Endothelial cell of umbilical vein (primary cell): Measurements from ENCODE around the gene CPTP.

ENCODE experiments used
- EZH2 ChIP-seq: IDR thresholded peaks from 2 replicates; pipeline ENCODE4 v1.6.1; 2012; ENCODE audit warnings: borderline replicate concordance, low read depth, mild to moderate bottlenecking, moderate library complexity, low read length, inconsistent platforms; ENCODE audit not compliant: severe bottlenecking
- JUN ChIP-seq: IDR thresholded peaks from 2 replicates; pipeline ENCODE4 v1.6.1; 2011; ENCODE audit warnings: borderline replicate concordance, low read depth; ENCODE audit not compliant: insufficient read length, insufficient read depth
- POLR2AphosphoS5 ChIP-seq: IDR thresholded peaks from 2 replicates; pipeline ENCODE4 v1.6.1; 2012; ENCODE audit warnings: low read depth, mild to moderate bottlenecking, control low read depth, low read length, moderate library complexity; ENCODE audit not compliant: insufficient read depth
- TF ChIP-seq, protein P1 (sequence below), 2 donors: IDR thresholded peaks; 1 replicate in 1 of 2; 2 replicates in 1 of 2; pipeline ENCODE4 v1.5.1; 2011; ENCODE audit warnings: low read length in 2 of 2, mild to moderate bottlenecking in 2 of 2, moderate library complexity in 2 of 2, control low read depth in 1 of 2, inconsistent platforms in 1 of 2, low read depth in 1 of 2; ENCODE audit not compliant: insufficient read depth in 1 of 2; ENCODE audit errors: extremely low read depth in 1 of 2

DNA sequence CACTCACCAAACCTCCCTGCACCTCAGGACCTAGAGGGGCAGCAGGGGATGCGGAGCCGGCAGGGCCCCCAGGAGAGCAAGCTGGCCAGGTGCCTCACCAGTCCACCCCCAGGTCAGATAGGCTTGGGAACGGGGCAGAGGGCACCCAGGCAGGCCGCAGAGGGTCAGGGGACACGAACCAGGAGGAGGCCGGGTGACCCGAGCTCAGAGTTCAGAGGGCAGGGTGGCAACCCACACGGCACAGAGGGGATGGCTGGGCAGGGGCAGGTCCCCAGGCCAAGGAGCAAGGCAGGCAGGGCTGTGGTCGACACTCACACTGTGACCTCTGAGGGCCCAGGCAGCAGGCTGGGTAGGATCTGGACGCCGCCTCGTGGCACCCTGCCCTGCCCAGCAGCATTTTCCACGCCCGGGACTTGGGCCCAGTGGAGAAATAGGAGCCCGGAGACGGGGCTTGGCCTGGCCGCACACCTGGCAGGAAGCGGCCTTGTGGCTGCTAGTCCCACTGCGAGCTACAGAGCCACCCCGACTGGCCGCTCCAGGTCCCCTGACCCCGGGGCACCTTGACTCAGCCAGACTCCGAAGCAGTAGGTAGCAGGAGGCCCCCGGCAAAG is 19.3 kb downstream of the CPTP start:
- TF ChIP-seq JUN: no peak
- TF ChIP-seq EZH2: no peak
- TF ChIP-seq, protein P1, sequence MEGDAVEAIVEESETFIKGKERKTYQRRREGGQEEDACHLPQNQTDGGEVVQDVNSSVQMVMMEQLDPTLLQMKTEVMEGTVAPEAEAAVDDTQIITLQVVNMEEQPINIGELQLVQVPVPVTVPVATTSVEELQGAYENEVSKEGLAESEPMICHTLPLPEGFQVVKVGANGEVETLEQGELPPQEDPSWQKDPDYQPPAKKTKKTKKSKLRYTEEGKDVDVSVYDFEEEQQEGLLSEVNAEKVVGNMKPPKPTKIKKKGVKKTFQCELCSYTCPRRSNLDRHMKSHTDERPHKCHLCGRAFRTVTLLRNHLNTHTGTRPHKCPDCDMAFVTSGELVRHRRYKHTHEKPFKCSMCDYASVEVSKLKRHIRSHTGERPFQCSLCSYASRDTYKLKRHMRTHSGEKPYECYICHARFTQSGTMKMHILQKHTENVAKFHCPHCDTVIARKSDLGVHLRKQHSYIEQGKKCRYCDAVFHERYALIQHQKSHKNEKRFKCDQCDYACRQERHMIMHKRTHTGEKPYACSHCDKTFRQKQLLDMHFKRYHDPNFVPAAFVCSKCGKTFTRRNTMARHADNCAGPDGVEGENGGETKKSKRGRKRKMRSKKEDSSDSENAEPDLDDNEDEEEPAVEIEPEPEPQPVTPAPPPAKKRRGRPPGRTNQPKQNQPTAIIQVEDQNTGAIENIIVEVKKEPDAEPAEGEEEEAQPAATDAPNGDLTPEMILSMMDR (IDR thresholded peaks at IDR 0.05; ENCODE audit: extremely low read depth in 1 of 2, insufficient read depth in 1 of 2, low read depth in 1 of 2, low read length in 2 of 2): no peak
- TF ChIP-seq POLR2AphosphoS5: no peak
